Nasal cavity respiratory epithelium epithelial cell of viscerocranial mucosa (primary cell): ENCODE results near the gene GJD4. TPM values are rescaled to one million over a fixed set of nuclear protein-coding genes. Genes with fewer than 3 reads are reported as not detected.

Experiments
- total RNA-seq: library from RNA; depleted of rRNA; stranded (reverse); fragments of >200 nt; gene quantifications from 2 replicates; pipeline ENCODE4 v1.2.3, GENCODE V29; 2014

GJD4 gene, protein sequence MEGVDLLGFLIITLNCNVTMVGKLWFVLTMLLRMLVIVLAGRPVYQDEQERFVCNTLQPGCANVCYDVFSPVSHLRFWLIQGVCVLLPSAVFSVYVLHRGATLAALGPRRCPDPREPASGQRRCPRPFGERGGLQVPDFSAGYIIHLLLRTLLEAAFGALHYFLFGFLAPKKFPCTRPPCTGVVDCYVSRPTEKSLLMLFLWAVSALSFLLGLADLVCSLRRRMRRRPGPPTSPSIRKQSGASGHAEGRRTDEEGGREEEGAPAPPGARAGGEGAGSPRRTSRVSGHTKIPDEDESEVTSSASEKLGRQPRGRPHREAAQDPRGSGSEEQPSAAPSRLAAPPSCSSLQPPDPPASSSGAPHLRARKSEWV
- total RNA-seq = 0.07 TPM in 1 of 2 replicates, not detected in the other

DNA sequence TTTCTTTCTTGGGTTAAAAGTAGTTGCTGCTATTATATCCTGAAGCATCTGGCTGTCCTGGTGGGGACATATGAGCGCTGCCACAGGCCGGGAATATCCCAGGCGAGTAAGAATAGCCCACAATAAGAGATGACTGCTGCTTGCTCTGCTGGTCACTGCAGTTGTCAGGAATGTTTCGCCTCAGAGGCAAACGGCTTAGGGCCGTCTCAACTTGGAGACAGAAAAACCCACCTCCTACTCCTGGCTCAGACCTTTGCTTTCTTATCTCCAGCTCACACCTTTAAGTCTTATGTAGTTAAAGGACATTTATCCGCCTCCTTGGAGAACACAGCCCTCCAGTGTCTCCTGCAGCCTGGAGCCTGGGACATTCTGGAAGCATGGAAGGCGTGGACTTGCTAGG, at the start of gene GJD4:
TSS of gene GJD4 (plus strand) at position 151 of the 400 bp plus-strand sequence. CDS start at position 378, 227 bp downstream.

GRCh38 chr10:35642035-35642792, 37.1 kb downstream of the GJD4 start, which contains the start of gene FZD8:
FZD8 (minus strand) TSS chr10:35642296; CDS start chr10:35641429, 867 bp downstream.

Other genes starting within 250 kb of the GJD4 start
- gene FZD8, start 37.0 kb downstream of the GJD4 start, total RNA-seq = 4.2 and 8.2 TPM in 2 replicates